ENCODE results near the gene GAS7. TPM values are rescaled to one million over a fixed set of nuclear protein-coding genes. Genes with fewer than 3 reads are reported as not detected.

The GAS7 gene
- total and polyA plus RNA-seq, 10 of the 15 experiments (the other 5 are each of a cell fraction or from before 2014, with no cell fraction given) = 2.3 to 53.4 (median 24.0) TPM

GRCh38 chr17:9986754-9987382 is 211.5 kb downstream of the GAS7 start:
- H4K20me1 ChIP-seq (ENCODE audit: control insufficient read depth, insufficient read depth) = no peaks in the 10 kb centered on the region
- SMC1A ChIA-PET (ENCODE audit: uncharacterized antibody, unreplicated experiment) = interaction anchor here (0.8 kb wide), 1 partner anchor 177 kb away, joined by 3 read pairs; no protein-coding TSS in a partner anchor
- no peaks in the 10 kb centered on the region; the same call in 2 of the 3 replicates for H3K9me3 ChIP-seq (replicated peaks; ENCODE audit: control insufficient read depth, insufficient read depth, low read length)
- intact Hi-C loops (cut with micrococcal nuclease; ENCODE audit: unreplicated experiment) = loop anchor here (5.0 kb wide), 1 partner anchor 55 kb away; no protein-coding TSS in a partner anchor
- no peak overlapping the region for H3K9ac ChIP-seq (ENCODE audit: control insufficient read depth, insufficient read depth, low read length)
- BruUV-seq (replicated peaks) = no TSS peak
- POLR2A ChIA-PET = no interaction called here
- H3K4me1 ChIP-seq (ENCODE audit: control insufficient read depth, insufficient read depth, low read length) = peaks cover 4% of the 10 kb centered on the region; the same call in 1 of the 2 replicates
- no peaks in the 10 kb centered on the region for H3K36me3 ChIP-seq (ENCODE audit: control insufficient read depth in 2 of 2, insufficient read depth in 2 of 2, low read length in 1 of 2)
- RAD21 ChIA-PET (ENCODE audit: unreplicated experiment) = no interaction called here
- in situ Hi-C loops (cut with MboI) = no loop called here
- WGBS (ENCODE audit: insufficient coverage, insufficient replicate concordance, low lambda C conversion rate, missing lambda C conversion rate) = 67% methylated on average over 9 of the region's 9 CpGs
- no peaks in the 10 kb centered on the region for H3K27me3 ChIP-seq (replicated peaks in 1 of 2; ENCODE audit: control insufficient read depth in 2 of 2, insufficient read depth in 2 of 2, low read length in 1 of 2)
- no peak overlapping the region for H2AFZ ChIP-seq (ENCODE audit: control insufficient read depth, low read depth, low read length)
- CTCF ChIA-PET = interaction anchor here (0.7 to 1.2 kb wide), 4 partner anchors 11 to 47 kb away, joined by 3 to 4 read pairs (median 3); no protein-coding TSS in a partner anchor
- FAIRE-seq (no peak), DNase-seq (ENCODE audit: low read depth, low spot score) (no peak), ATAC-seq (no peak)
- no peak overlapping the region for H3K4me2 ChIP-seq (ENCODE audit: control insufficient read depth, insufficient read depth)
- H3K79me2 ChIP-seq (ENCODE audit: control insufficient read depth, insufficient read depth, low read length) = no peaks in the 10 kb centered on the region; the same call in 1 of the 2 replicates
- no peak for TF ChIP-seq CBX5 (IDR thresholded peaks at IDR 0.05; ENCODE audit: low read depth)
- no peak for TF ChIP-seq ZBTB11 (CRISPR knock-in tag; IDR thresholded peaks at IDR 0.05)
- TF ChIP-seq ZBED1 (IDR thresholded peaks at IDR 0.05; ENCODE audit: borderline replicate concordance) = no peak
- TF ChIP-seq SUZ12 (IDR thresholded peaks at IDR 0.05; ENCODE audit: unreplicated experiment) = no peak
- no peak for TF ChIP-seq EP300 (IDR thresholded peaks at IDR 0.05; ENCODE audit: borderline replicate concordance in 1 of 2, control insufficient read depth in 1 of 2, low read depth in 2 of 2, low read length in 2 of 2)
- TF ChIP-seq E4F1 (IDR thresholded peaks at IDR 0.05; ENCODE audit: borderline replicate concordance, partially characterized antibody) = no peak
- no peak for TF ChIP-seq NRF1 (conservative IDR thresholded peaks at IDR 0.05; ENCODE audit: low read depth, low read length)
- no peak for TF ChIP-seq DPF2 (IDR thresholded peaks at IDR 0.05)
- no peak for TF ChIP-seq KDM1A (IDR thresholded peaks at IDR 0.05; ENCODE audit: borderline replicate concordance)
- H3K4me3 ChIP-seq = no peak overlapping the region
- no peak overlapping the region for H3K27ac ChIP-seq (ENCODE audit: control insufficient read depth, insufficient read depth)
